Psoas muscle (tissue), 8 donors: ENCODE data around the gene CARD10. TPM values are rescaled to one million over a fixed set of nuclear protein-coding genes. Genes with fewer than 3 reads are reported as not detected.

Source experiments
- ATAC-seq, 4 donors: fragments of 200-7000 bp; cut with Tn5 transposase; one replicate each; pipeline ENCODE4 v1.9.1; 2020; ENCODE audit warnings: moderate library complexity in 3 of 4, mild to moderate bottlenecking in 2 of 4
- DNase-seq, 2 donors: peaks; one replicate each; pipeline ENCODE4 v3.0.0-alpha.2; 2020
- H3K27ac ChIP-seq: fragments of 200-600 bp; one replicate; pipeline ENCODE4 v1.8.0; 2022
- H3K27me3 ChIP-seq, 3 donors: fragments of 200-600 bp in 1 of 3; one replicate each; pipeline versions ENCODE4 v1.6.1 to v1.8.0; 2013 to 2022; ENCODE audit warnings: low read length in 2 of 3, mild to moderate bottlenecking in 2 of 3, moderate library complexity in 1 of 3; ENCODE audit not compliant: insufficient read depth in 3 of 3
- H3K36me3 ChIP-seq, 2 donors: fragments of 200-600 bp in 1 of 2; one replicate each; pipeline versions ENCODE4 v1.6.1 to v1.8.0; 2013 to 2022; ENCODE audit warnings: low read depth in 1 of 2, mild to moderate bottlenecking in 1 of 2, moderate library complexity in 1 of 2; ENCODE audit not compliant: insufficient read depth in 1 of 2
- H3K4me1 ChIP-seq: fragments of 200-600 bp; one replicate; pipeline ENCODE4 v1.8.0; 2022
- H3K4me3 ChIP-seq: fragments of 200-600 bp; one replicate; pipeline ENCODE4 v1.8.0; 2022; ENCODE audit warnings: mild to moderate bottlenecking
- H3K9me3 ChIP-seq: fragments of 200-600 bp; one replicate; pipeline ENCODE4 v1.8.0; 2022
- WGBS, 3 donors: extraction: QIAGEN DNeasy Blood & Tissue Kit; methylation state at CpG; one replicate each; pipeline versions ENCODE4 v1.1.6 to v1.1.7; 2013; 5-methylcytosine and 5-hydroxymethylcytosine counted together
- intact Hi-C, 2 donors: fragments of 100-400 bp; cut with DNase I; formaldehyde crosslinking; loops; one replicate each; pipeline versions ENCODE4 v1.11.0 to v1.14.2; 2022
- polyA plus RNA-seq, 3 donors: library from polyadenylated mRNA; stranded (reverse); fragments of 200-250 nt; gene quantifications; one replicate each; pipeline ENCODE4 v1.2.3, GENCODE V29; 2013
- total RNA-seq, 4 donors: library from RNA; stranded (reverse); fragmentation: NEBNext Ultra II Directional in 2 of 4; extraction: Animal tissue kit (Norgen Biotek cat#: 25700) in 2 of 4; gene quantifications; one replicate each; pipeline versions ENCODE4 v1.2.1 to v1.2.4, GENCODE V29; 2021 to 2023
- TF ChIP-seq, protein P1 (sequence below): fragments of 200-600 bp; IDR thresholded peaks from one replicate; pipeline ENCODE4 v1.8.0; 2022; ENCODE audit warnings: antibody characterized with exemption
- donor health status: healthy with polysubstance abuse.
- donor health status: DM: no; HTN: no; CAD: no; lungs with moderate emphysema.
- donor health status: Bipolar disorder and iron deficiency.
- donor health status: healthy.
- donor health status: DM: yes; HTN: yes; CAD: no.
- donor health status: DM: no; HTN: no; CAD: no.
- donor health status: DM: no; HTN: no; CAD: no.
- donor health status: DM: yes; HTN: yes; CAD: no.

The CARD10 gene
- total and polyA plus RNA-seq, 7 donors, result 2.9 to 8.0 (median 4.4) TPM

DNA sequence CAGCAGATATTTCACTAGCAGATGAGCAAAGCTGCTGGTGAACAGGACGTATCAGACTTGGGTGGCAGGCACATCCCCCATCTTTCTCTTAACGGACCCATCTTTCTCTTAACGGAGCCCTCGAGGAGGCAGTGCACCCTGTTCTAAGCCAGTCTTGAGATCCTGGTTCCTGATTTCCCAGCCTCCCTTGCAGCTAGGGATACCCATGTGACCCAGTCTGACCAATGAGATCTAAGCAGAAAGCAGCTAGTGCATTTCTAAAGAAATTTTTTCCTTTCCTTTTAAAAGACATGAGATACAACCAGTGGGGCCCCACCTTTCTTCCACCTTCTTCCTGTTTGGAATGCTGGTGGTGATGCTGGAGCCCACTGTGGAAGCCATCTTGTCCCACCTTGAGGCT is 78.3 kb downstream of the CARD10 start:
- WGBS, 3 donors, result 82 to 90% (median 90%) methylated on average over 4 of the region's 4 CpGs
- H3K27ac ChIP-seq, result no peak overlapping the region
- peaks cover 0 to 34% (median 12%) of the 10 kb centered on the region in 3 donors for H3K27me3 ChIP-seq
- ATAC-seq, result no peak
- H3K4me1 ChIP-seq, result no peaks in the 10 kb centered on the region
- TF ChIP-seq, protein P1, sequence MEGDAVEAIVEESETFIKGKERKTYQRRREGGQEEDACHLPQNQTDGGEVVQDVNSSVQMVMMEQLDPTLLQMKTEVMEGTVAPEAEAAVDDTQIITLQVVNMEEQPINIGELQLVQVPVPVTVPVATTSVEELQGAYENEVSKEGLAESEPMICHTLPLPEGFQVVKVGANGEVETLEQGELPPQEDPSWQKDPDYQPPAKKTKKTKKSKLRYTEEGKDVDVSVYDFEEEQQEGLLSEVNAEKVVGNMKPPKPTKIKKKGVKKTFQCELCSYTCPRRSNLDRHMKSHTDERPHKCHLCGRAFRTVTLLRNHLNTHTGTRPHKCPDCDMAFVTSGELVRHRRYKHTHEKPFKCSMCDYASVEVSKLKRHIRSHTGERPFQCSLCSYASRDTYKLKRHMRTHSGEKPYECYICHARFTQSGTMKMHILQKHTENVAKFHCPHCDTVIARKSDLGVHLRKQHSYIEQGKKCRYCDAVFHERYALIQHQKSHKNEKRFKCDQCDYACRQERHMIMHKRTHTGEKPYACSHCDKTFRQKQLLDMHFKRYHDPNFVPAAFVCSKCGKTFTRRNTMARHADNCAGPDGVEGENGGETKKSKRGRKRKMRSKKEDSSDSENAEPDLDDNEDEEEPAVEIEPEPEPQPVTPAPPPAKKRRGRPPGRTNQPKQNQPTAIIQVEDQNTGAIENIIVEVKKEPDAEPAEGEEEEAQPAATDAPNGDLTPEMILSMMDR, result no peak
- intact Hi-C loops, result no loop called here
- no peak overlapping the region for H3K4me3 ChIP-seq
- no peaks in the 10 kb centered on the region for H3K36me3 ChIP-seq
- no peaks in the 10 kb centered on the region for H3K9me3 ChIP-seq
- no peak for DNase-seq

Other genes starting within 250 kb of the CARD10 start
- gene CYTH4, start 236.9 kb downstream of the CARD10 start, total RNA-seq, result 1 to 10 TPM; 3.0 to 8.5 (median 3.8) TPM
- gene CYTH4, start 236.9 kb downstream of the CARD10 start, polyA plus RNA-seq, result under 1 TPM; 0.63 to 0.83 (median 0.76) TPM
- gene ELFN2, start 91.9 kb downstream of the CARD10 start, total RNA-seq, result not detected
- under 1 TPM; 0.01 to 0.05 (median 0.01) TPM for gene ELFN2, start 91.9 kb downstream of the CARD10 start, polyA plus RNA-seq
- gene MFNG, start 33.0 kb downstream of the CARD10 start, total RNA-seq, result 1 to 10 TPM; 4.5 to 8.0 (median 7.7) TPM
- gene MFNG, start 33.0 kb downstream of the CARD10 start, polyA plus RNA-seq, result 1 to 10 TPM; 4.3 to 9.6 (median 8.2) TPM
- 10 to 100 TPM in 2 of 4 donors, 1 to 10 TPM in 2; 6.9 to 13.8 (median 10.7) TPM for gene CDC42EP1, start 41.1 kb upstream of the CARD10 start, total RNA-seq
- 1 to 10 TPM; 3.8 to 5.9 (median 4.1) TPM for gene CDC42EP1, start 41.1 kb upstream of the CARD10 start, polyA plus RNA-seq
- gene LGALS2, start 60.7 kb upstream of the CARD10 start, total RNA-seq, result not detected
- under 1 TPM in 2 of 3 donors, not detected in 1; 0.06 to 0.35 TPM for gene LGALS2, start 60.7 kb upstream of the CARD10 start, polyA plus RNA-seq
- gene GGA1, start 89.4 kb upstream of the CARD10 start, total RNA-seq, result 10 to 100 TPM; 31.9 to 37.2 (median 33.1) TPM
- gene GGA1, start 89.4 kb upstream of the CARD10 start, polyA plus RNA-seq, result 10 to 100 TPM; 30.2 to 39.4 (median 39.4) TPM
- gene SH3BP1, start 120.3 kb upstream of the CARD10 start, total RNA-seq, result 1 to 10 TPM; 1.4 to 2.4 (median 1.9) TPM
- gene SH3BP1, start 120.3 kb upstream of the CARD10 start, polyA plus RNA-seq, result under 1 TPM; 0.20 to 0.64 (median 0.34) TPM
- gene PDXP, start 139.3 kb upstream of the CARD10 start, total RNA-seq, result 10 to 100 TPM in 3 of 4 donors, 1 to 10 TPM in 1; 9.0 to 13.0 (median 12.3) TPM
- gene PDXP, start 139.3 kb upstream of the CARD10 start, polyA plus RNA-seq, result 10 to 100 TPM in 2 of 3 donors, 1 to 10 TPM in 1; 9.8 to 37.9 (median 24.4) TPM
- 1,000 to 10,000 TPM in 1 of 4 donors, 100 to 1,000 TPM in 3; 434 to 1,013 (median 908) TPM for gene LGALS1, start 156.2 kb upstream of the CARD10 start, total RNA-seq
- gene LGALS1, start 156.2 kb upstream of the CARD10 start, polyA plus RNA-seq, result 1,000 to 10,000 TPM in 2 of 3 donors, 100 to 1,000 TPM in 1; 717 to 1,817 (median 1,077) TPM
- 10 to 100 TPM; 11.9 to 15.4 (median 12.3) TPM for gene NOL12, start 166.9 kb upstream of the CARD10 start, total RNA-seq
- gene NOL12, start 166.9 kb upstream of the CARD10 start, polyA plus RNA-seq, result 10 to 100 TPM; 21.0 to 43.4 (median 22.0) TPM
- gene TRIOBP, start 177.6 kb upstream of the CARD10 start, total RNA-seq, result 10 to 100 TPM; 22.1 to 34.6 (median 24.5) TPM
- 10 to 100 TPM; 19.1 to 42.7 (median 24.7) TPM for gene TRIOBP, start 177.6 kb upstream of the CARD10 start, polyA plus RNA-seq